IPS-NIHi7 (cell line): Measurements from ENCODE around the gene HEG1.
A peak's percentile ranks its signal among the peaks of the same experiment; 100 is the strongest.

Source experiments
- DNase-seq: peaks from one replicate; pipeline ENCODE4 v3.0.0; 2012; ENCODE audit warnings: mixed read lengths; ENCODE audit errors: extremely low spot score

HEG1 gene

DNA sequence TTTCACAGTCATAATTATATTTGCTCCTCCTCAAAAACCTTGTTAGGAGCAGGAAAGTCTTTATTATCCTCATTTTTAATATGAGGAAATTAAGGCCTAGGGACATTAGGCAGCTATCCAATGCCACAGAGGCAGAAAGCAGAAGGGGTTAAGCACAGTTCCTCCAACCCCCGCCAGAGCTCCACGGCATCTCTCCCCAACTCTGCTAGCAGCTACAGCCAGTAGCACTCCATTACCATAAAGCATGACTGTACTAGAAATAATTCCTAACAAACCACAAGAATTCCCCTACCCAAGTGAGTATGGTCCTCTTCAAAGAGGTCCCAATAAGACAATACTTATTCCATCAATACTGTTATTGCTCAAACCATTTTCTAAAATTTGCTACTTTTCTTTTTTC is 9.8 kb downstream of the HEG1 start:
- no peak for DNase-seq

DNA sequence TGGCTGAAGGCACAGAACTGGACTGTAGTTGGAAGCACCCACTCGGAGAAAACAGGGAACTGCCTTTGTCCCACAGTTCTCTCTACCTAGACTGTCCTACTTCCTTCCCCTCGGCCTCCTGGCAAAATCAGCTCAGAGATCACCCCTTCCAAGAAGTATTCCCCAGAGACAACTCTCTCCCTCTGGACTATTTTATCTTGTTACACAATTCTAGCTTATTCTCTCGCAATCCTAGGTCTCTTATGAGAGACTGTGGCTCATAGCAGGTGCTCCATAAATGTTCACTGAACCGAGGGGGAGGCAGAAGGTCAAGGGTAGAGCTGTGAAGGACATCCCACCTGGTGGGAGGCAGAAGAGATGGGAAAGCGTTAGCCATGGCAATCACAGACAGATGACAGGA is 10.6 kb downstream of the HEG1 start:
- no peak for DNase-seq

DNA sequence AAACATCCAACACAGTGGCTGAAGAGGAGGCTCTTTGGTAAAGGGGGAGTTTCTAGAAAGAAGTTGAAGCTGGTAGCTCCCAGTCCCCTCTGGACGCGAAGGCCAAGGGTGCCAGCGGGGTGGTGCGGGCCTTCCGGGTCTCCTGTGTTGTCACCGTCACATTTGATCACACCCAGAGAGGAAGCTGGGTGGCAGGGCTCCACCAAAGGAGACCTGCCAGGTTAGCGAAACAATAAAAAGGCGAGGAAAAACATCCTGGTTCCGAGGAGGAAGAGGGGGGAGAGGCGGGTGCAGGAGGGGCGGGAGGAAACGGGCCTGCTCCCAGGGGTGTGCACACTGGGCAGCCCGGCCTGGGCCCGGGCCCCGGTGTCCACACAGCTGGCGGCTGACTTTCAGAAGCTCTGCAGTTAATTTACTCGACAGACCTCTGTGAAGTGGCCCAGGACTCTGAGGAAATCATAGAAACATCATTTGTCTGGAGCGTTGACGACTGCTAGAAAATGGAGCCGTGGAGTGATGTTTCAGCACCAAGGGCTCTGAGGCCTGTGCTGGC is 12.1 kb downstream of the HEG1 start:
- no peak for DNase-seq

DNA sequence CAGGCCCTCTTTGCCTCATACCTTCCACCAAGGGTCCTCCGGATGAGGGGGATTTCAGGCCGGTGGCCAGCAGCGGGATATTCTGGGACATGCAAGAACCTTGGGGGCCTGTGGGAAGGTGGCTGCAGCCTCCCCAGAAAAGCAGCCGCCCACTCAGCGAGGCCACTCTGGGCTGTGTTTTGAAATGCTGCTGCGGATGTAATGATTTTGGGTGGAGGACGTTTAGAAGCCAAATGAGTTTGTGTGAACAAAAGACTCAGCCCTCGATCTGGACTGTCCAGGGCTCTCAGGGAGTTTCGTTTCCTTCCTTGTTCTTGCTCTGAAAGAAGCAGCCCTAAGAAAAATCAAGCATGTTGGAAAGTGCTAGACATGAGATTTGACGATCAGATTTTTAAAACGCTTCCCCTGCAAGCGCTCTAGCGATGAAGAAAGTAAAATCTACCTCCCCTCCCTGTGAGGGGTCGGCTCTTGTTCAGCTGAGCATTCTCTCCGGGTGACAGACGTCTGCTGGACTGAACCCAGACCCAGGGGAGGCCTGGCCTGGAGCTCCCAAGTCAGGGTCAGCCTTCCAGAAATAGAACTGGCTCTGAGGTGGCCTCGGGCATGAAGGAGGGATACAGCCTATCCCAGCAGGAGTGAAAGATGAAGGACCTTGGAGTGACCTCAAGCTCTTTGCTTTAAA is 12.9 kb downstream of the HEG1 start:
- no peak for DNase-seq

DNA sequence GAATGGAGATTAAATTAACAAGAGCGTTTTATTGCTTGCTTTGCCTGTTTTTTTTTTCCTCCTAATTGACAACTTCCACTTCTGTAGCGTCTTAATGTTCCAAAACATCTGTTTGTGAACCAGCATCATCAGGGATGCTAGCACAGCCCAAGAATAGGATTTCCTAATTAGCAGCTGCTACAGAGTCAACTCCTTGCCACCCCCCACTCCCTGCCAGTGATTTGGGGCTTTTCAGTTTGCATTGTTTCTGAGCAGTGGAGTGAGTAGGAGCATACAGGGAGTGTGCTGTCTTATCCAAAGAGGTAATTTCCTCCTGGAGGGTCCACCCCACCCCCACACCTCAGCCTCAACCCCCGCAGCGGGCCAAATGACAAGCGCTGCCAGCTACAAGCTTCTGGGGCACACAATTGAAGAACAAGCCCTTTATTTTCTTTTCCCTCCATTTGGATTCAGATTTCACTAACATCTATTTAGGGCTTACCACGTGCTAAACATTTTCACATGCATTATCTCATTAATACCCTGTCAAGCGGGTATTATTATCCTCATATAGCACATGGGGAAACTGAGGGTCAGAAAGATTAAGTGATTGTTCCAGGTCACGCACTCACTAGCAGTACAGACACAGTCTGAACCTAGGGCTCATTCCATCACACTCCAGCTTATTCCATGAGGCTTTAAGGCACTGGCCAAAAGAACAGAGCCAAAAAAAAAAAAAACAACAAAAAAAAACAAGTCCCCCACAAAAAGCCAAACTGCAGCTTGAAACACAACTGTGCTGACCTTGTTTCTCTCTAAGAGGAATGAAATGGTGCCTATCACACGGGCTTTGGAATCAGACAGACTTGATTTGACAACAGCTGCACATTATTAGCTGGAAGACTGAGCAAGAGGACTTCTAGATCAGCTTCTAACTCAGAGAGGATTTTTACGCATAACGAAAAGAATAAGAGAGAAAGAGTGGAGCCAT is 16.4 kb downstream of the HEG1 start:
- DNase-seq = no peak

DNA sequence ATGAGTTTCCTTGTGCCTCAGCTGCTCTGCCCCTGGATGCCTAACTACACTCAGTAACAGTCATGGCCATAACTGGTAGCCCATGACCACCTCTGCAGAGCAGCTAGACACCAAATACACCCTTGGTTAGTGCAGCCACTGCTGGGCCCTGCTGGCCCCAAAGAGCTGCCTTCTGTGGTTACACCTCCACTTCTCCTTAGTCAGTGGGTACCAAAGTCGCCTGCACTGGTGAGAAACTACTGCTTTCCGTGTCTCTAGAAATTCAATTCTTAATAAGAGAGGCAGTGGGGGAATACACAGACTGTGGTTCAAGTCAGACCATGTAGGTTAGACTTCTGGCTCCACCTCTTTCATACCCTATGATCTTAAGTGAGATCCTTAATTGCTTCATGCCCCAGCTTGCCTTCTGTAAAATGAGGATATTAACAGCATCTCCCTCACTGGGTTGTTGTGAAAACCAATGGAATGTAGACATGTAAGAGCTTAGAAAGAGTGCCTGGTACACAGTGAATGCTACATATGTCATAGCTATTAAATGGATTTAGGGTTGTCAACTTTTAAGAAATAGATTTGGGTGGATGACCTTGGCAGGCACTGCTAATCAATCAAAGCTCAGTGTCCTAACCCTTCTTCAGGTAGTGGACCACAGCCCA is 18.2 kb downstream of the HEG1 start:
- no peak for DNase-seq

DNA sequence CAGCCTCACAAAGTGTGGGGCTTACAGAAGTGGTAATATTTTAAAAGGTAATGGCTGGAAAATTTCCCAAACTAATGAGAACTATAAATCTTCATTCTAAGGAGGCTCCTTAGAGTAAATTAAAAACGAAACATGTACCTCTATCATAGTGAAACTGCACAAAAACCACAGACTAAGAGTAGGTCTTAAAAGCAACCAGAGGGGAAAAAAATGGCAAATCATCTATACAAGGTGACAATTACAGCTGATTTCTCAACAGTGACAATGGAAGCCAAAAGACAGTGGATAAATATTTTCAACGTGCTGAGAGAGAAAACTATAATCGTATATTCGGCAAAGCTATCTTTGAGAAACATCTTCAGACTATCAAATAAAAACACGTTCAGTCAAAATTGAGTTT is 20.6 kb downstream of the HEG1 start:
- DNase-seq = no peak

DNA sequence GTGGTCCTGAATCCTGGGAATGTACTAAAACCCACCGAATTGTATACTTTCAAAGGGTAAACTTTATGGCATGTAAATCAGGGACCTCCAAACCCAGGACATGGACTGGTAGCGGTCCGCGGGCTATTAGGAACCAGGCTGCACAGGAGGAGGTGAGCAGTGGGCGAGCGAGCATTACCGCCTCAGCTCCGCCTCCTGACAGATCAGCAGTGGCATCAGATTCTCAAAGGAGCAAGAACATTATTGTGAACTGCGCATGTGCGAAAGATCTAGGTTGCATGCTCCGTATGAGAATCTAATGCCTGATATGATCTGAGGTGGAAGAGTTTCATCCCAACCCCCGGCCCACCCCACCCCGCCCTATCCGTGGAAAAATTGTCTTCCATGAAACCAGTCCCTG is 22.2 kb downstream of the HEG1 start:
- no peak for DNase-seq

DNA sequence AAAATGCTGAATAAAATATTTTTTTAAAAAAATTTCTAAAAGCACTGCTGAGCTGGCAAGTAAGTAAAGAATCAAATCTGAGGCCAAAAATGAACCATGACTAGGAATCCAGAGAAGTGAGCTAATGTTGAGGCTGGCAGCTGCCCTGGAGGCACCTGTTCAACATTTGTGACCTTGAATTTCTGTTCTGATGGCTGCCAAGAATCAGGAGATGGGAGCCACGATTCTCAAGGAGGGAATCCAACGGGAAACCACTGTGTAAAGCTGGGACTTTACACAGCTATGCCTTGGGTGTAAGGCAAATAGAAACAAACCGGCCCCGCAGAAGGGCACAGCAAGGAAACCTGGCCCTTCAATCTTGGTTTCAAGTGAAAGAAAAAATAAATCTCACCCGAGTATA is 22.7 kb downstream of the HEG1 start:
- DNase-seq = no peak

DNA sequence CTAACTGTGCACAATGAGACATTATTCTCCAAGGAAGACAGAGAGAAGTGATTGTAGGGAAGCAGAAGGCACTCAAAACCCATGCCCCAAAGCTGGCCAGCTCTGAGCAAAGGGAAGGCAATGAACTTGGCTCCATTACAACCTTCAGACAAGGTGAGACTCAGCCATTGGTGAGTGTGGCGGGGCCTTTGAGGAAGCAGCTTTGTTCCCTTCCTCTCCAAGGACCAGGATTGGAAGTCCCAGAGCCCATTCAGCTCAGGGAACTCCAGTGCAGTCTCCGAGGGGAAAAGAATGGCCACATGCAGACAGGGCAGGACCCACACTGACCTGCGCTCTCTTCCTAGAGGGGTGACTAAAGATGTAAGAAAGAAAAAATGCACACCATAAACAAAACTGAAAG is 23.1 kb downstream of the HEG1 start:
- no peak for DNase-seq

DNA sequence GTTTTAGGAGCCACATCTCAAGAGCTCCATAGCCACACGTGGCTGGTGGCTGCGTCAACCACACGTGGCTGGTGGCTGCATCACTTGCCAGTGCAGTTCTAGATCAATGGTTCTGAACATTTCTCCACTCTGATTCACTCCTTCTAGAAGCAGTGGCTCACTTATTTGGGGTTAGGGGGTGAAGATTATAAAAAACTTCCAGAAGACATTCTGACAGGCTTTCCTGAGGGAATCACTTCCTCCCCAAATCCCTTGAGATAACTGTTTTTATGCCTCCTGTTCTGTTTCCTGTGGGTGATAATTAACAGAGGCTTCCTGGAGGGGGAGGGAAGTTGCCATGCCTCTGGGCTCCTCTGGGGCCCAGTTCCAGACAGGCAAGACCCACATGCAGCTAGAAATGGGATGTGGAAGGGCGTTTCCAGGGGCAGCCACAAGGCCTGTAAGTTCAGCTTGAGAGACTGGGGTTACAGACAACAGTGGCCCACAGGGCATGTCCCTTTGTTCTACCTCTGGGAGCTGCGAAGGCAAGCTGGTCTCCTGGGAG is 23.6 kb downstream of the HEG1 start:
- peak; percentile 47 for DNase-seq

DNA sequence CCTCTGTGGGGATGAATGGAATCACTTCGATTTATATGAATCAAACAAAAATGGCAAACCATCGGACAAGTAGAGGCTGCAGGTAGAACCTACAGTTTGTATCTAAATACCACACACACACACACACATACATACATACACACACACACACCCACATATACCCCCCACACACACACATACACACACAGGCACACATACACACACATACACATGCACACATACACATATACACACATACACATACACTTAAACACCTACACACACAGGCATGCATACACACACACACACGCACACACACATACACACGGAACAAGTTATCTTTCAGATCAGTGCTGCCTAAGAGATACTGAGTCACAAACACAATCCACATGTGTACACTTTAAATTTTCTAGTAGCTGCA is 24.3 kb downstream of the HEG1 start:
- no peak for DNase-seq

DNA sequence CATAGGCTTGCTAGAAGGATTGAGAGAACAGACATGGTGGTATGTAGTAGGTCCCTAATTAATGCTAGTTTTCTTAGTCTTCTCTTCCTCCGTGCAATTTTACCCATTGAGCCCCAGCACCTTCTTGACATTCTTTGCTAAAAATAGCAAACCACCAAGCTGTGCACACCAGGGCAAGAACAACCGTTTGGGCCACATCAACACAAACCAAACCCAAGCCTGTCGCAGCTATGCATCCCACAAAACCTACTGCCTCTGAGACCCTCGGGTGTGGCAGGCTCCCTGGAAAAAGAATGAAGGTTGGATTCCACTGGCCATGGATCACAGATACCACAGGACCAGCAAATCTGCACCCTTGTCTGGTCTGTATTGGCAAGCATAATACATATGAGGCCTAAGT is 27.1 kb downstream of the HEG1 start:
- no peak for DNase-seq

DNA sequence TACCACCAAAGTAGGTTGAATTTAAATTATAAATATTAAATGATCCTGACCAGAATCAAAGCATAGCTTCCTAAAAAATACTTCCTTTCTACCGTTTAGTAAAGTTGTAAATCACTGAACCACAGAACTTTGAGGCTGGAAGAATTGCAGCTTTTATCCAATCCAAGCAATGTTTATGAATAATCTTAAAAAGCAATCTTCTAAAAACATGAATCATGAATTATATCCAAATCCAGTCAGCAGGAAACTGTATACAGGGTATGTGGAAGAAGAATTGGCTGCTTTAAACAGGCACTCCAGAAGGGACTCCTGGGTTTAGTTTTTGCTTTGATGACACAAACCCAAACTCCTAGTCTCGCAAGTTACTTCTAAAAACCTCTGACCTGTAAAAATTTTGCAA is 30.2 kb downstream of the HEG1 start:
- no peak for DNase-seq

DNA sequence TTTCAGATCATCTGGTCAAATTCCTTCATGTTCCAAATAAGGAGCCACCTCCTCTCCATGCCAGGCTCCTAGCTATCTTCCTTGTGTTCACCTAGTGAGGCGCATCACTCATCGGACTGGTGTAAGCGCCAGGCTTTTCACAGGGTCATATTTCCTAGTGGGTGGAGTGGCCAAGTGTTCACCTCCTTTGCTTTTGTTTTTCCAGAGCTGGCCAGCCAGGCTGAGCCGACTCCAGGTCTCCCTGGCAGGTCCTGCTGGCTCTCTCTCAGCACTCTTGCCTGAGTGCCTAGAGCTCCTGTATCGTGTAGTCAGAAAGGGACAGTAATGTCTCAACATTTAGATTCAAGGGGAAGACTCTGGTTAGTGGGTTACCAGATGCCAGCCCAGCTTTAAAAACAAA is 31.0 kb downstream of the HEG1 start:
- no peak for DNase-seq

DNA sequence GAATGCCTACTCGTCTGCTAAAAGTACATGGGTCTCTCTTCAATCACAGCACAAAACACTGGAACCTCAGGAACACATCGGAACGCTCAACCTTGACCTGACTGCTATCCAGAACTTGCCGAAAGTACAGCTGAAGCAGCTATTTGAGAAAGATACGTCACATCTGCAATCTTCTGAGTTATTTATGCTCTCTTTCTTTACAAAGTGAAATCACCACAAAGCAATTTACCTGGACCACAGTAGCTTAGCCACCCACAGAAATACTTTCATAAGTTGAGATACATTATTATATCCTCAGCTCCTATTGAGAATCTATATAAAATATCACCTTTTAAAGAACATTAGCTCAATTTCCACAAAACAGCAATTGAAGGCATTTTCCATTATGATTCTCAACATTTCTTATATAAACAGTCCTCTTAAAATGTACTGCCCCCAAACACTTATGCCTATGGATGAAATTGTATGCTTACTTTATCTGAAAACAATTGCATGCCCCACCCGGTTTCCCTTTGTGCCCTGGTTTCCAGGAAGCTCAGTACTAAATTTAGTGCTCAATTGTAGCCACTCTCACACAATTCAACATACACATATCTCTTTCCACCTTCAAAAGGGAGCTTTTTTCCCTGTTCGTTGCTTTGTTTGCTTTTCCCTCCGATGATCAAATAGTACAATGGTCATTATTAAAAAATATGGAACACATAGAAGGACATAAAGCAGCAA is 31.8 kb downstream of the HEG1 start:
- DNase-seq = no peak

DNA sequence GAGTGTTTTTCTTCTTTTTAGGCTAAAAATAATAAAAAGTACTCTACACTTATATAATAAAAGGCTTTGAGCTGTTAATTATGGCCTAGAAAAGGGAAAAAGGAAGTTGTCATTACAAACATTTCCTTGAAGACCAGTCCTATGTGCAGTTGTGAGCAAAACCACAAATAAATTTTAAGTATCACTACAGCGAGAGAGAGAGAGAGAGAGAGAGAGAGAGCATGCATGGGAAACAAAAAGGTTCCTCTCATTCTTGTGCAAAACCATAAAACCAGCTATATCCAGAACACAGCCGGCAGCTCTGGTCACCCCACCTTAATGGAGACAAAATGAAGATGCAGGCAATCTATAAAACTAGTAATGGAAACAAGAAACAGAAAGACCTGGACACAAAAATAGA is 33.6 kb downstream of the HEG1 start:
- DNase-seq = no peak

DNA sequence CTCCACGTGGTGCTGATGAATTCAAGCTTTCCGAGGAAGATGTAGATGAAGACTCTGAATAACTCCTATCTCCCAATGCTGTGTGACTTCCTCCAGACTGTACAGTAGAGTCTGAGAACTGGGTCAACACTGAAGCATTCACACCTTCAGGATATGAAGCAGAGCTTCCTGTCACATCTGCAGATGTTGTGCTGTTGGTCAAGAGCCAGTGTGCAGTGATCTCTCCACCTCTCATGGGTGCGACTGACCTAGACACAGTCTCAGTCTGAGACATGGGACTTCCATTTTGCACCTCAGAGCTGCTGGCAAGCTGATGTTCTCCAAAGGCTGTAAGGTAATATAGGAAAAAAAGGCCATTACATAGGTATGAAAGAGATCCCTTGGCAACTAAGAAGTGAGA is 36.5 kb downstream of the HEG1 start:
- DNase-seq = no peak

DNA sequence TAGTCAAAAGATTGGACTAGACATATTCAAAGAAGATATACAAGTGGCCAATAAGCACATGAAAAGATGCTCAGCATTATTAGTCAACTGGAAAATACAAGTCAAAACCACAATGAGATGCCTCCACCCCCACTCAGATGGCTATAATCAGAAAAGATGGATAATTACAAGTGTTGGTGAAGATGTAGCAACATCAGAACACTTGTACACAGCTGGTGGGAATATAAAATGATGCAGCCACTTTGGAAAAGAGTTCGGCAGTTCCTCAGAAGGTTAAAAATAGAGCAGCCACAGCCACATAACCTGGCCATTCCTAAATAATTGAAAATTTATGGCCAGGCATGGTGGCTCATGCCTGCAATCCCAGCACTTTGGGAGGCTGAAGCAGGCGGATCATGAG is 38.4 kb downstream of the HEG1 start:
- DNase-seq = no peak

DNA sequence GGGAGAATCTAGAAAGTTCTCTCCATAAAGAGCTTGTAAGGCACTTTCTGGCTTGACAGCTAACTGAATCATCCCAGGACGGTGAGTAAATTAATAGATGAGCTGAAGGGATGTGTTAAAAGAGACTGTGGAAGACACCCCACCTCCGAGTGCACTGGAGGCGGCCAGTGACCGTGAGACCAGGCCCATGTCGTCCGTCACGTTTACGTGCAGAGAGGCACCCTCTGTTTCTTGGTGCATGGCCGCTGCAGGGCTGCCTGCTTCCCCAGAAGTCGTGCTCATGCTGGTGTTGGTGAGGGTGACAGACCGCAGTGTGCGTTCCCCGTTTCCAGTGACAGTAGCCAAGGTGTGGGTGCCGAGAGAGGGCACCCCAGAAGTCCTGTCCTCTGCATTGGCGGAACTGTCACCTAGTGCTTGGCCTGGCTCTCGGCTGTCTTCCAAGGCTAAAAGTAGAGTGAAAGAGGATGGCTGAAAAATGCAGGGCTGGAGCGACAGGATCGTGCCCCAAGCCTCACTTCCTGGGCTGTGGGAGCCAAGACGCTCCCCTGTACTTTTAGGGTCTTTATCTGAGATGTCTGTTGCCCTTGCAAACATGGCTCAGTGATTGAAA is 41.1 kb downstream of the HEG1 start:
- DNase-seq = no peak

DNA sequence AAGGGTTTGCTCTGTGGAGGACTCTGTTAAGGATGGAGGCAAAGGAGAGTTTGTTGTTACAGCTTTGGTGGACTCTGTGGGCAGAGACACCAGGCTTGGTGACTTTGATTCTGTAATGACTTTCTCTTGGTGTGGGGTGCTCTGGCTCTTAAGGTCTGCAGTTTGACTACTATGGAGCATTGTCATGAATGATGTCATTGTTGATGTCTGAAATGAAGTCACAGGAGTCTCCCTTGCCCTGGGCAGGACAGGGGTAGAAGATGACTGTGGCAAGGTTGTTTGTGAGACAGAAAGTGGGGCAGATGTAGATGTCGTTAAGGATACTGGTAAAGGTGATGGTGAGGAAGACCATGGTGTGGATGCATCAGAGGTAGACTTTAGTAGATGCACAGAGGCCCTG is 42.7 kb downstream of the HEG1 start:
- DNase-seq = no peak
